Activated naive CD4-positive, alpha-beta T cell treated with anti-CD3 and anti-CD28 coated beads, Interleukin-2, amount 50 U/mL, for 72 hours (primary cell): Measurements from ENCODE around the gene MEIKIN. TPM values are rescaled to one million over a fixed set of nuclear protein-coding genes. Genes with fewer than 3 reads are reported as not detected.

Experiments used
- ATAC-seq, 2 donors: fragments of 150-1000 bp; cut with Tn5 transposase; 2 replicates each; pipeline ENCODE4 v1.10.0; 2021; ENCODE audit warnings: mild to moderate bottlenecking in 2 of 2, moderate library complexity in 2 of 2
- DNase-seq, 2 donors: peaks; one replicate each; pipeline ENCODE4 v3.0.0; 2021 to 2022; ENCODE audit warnings: low spot score in 2 of 2
- H3K27ac Mint-ChIP-seq, 2 donors: one replicate each; pipeline ENCODE4 v1.8.0; 2022; ENCODE audit warnings: mild to moderate bottlenecking in 2 of 2, mixed read lengths in 2 of 2
- H3K36me3 Mint-ChIP-seq, 2 donors: one replicate each; pipeline ENCODE4 v1.8.0; 2022; ENCODE audit warnings: mixed read lengths in 2 of 2
- H3K9me3 Mint-ChIP-seq, 2 donors: one replicate each; pipeline ENCODE4 v1.8.0; 2022; ENCODE audit warnings: mixed read lengths in 2 of 2
- total RNA-seq, 2 donors: library from RNA; stranded (reverse); gene quantifications; one replicate each; pipeline ENCODE4 v1.2.3, GENCODE V29; 2022

The MEIKIN gene
- total RNA-seq, 2 donors from 2014 or later = not detected

DNA sequence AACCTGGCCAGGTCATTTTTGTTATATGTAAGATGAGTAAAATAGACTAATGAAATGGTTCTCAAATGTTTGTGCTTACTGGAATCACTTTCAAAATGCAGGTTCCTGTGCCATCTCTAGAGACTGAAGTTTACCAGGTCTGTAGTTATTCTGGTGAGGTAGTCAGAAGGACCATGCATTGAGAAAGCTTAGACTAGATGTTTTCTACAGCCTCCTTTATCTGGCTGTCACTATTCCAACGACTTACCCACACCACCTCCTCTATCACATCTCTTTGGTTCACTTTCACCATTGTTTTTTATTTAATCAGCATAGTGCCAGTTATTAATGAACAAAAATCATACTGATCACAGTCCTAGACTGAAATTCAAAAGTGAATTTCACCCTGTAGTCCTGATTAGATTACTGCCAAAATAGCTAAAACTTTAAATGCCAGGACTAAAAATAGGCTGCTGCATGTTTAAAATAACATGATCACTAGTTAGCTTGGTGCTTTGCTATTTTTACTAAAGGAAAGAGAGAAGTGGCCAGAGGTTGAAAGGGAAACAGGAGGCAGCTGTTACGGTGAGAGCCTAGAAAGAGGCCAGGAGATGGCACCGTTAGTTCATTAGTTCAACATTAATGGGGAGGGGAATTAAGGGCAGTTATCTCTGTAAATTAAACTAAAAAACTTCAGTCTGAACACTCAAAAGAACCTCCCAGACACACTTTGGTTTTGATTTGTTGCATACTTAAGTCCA, 134.8 kb downstream of the MEIKIN start:
- peak in 1 of 2 donors; percentile 41 for ATAC-seq
- Mint-ChIP-seq H3K9me3 (no peaks in the 10 kb centered on the region), H3K36me3 (no peaks in the 10 kb centered on the region), H3K27ac (no peak overlapping the region)
- DNase-seq = no peak

DNA sequence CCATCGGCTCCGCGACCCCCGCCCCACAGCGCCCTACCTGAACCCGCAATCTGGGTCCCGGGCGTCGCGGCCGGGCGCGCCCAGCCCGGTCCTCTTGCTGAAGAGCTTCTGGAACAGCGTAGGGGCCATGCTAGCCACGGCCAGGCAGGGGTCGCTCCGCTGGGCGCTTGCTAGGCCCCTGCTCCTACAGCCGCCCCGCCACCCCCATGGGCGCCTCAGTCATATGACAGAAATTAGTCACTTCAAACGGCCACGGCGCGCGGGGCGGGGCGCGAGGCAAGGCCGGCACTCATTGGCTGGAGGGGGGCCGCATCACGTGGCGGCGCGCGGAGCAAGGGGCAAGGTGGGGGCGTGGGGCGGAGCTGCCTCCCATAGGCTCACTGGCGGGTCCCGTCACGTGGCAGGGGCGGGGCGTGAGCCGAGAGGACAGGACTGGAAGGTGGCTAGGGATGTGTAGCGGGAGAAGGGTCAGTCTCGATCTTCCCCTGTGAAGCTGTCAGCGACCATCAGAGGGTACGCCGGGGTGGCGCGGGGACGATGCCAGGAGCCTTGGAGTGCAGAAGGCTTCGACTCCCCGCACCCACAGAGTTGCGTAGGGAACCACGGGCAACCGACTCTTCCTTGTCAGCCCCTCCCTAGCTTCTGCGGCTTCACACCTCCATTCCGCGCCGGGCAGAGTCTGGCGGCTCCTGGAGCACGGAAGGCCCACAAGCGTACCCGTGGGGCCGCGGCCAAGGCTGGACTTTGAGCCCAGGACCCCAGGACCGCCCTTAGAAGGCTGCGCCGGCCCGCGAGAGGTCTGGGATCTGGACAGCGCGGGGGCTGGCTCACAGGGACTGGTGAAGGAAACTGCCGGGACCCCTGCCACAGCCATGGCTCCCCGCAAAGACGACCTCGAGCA, 148.4 kb downstream of the MEIKIN start, which contains the start of gene FNIP1:
TSS of gene FNIP1 (minus strand) at position 225 of the 901 bp plus-strand sequence. CDS start at position 129, 96 bp downstream.
- DNase-seq (peak; percentile 99), ATAC-seq (peak; percentile 95 to 98)
- Mint-ChIP-seq H3K9me3 (no peaks in the 10 kb centered on the region), H3K27ac (peak within 1 kb of the TSS; percentile 92 to 96), H3K36me3 (peaks cover 11% of the 10 kb centered on the region in 2 donors)

DNA sequence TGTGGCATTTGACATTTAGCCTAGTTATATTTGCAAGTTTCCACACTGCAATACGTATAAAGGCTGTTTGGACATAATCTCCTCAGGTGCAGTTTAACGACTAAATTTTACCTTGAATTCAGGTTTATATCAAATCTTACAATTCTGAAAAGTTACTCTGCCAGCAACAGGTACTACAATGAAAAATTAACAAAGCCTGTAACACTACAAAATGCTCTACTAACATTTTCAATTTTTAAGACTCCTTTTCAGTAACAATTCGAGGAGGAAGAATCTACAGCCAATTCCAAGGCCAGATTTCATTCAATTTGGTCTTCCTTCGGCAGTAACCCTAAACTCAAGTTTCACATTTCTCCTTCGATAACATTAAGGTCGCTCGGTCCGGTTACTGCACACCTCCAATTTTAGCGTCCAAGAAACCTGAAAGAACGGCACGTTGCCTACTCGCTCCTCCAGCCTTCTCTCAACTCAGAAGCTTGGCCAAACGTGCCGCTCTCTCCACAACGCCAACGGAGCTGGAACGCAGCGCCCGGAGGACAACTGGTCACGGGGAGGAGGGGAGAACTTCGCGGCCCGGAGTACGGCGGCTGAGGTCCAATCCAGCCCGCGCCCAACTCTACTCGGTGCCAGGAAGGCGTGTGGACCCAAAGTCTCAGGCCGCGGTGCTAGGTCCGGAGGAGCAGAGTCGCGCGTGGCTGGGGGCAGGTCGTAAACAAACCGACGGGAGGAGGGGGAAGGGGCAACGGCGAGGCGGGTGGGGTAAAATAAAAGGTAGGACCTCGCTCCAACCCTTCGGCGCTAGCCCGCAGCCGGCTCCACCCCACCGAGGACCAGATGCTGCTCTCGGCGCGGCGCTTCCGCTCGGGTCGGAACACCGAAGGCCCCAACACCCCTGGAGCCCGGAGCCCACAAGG, 149.3 kb downstream of the MEIKIN start:
- Mint-ChIP-seq H3K9me3 (no peaks in the 10 kb centered on the region), H3K36me3 (peaks cover 11% of the 10 kb centered on the region in 2 donors), H3K27ac (peak overlapping the region; percentile 92 to 96)
- DNase-seq = peak in 1 of 2 donors; percentile 47
- peak; percentile 11 to 15 for ATAC-seq

DNA sequence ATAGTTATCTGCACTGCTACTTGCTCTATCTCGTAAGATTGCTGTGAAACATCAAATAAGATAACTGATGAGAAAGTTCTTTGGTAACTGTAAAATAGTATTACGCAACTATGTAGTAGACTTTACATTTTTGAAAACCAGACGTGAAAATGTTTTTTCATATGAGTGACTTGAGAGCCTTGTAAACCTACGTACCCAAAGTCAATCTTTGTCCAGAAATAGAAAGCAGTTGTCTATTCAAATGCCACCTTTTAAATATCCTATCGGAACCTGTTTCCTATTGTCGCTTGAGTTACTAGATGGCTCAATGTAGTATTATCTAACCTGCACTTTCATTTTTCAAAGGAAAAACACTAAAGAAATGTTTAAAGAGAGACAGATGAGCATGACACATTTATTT, 150.2 kb downstream of the MEIKIN start:
- DNase-seq (no peak), ATAC-seq (no peak)
- Mint-ChIP-seq H3K36me3 (peaks cover 11% of the 10 kb centered on the region in 2 donors), H3K27ac (peak overlapping the region; percentile 61 to 92), H3K9me3 (no peaks in the 10 kb centered on the region)

DNA sequence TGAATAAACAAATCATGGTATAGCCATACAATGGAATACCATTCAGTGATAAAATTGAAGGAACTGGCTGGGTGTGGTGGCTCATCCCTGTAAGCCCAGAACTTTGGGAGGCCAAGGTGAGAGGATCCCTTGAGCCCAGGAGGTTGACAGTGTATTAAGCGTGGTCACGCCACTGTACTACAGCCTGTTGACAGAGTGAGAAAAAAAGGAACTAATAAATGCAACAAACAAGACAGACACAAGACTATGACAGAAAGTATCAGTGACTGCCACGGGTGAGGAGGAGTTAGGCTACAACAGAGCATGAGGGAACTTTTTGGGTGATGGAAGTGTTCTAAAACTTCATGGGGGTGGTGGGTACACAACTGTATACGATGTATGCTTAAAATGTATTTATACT, 150.9 kb downstream of the MEIKIN start:
- Mint-ChIP-seq H3K36me3 (peaks cover 11% of the 10 kb centered on the region in 2 donors), H3K9me3 (peaks cover 0 to 4% of the 10 kb centered on the region in 2 donors), H3K27ac (no peak overlapping the region)
- ATAC-seq (no peak), DNase-seq (no peak)

DNA sequence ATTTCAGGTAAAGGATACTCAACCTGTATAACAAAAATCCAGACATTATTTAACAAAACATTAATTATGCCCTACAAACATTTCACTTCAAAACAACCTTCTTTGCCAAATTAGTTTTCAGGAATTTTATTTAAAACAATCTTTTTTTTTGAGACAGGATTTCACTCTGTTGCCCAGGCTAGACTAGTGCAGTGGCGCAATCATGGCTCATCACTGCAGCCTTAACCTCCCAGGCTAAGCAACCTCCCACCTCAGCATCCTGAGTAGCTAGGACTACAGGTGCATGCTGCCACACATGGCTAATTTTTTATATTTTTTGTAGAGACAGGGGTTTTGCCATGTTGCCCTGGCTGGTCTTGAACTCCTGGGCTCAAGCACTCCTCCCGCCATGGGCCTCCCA, 152.6 kb downstream of the MEIKIN start:
- Mint-ChIP-seq H3K9me3 (peaks cover 0 to 4% of the 10 kb centered on the region in 2 donors), H3K36me3 (peaks cover 11% of the 10 kb centered on the region in 2 donors), H3K27ac (no peak overlapping the region)
- DNase-seq = no peak
- no peak for ATAC-seq

DNA sequence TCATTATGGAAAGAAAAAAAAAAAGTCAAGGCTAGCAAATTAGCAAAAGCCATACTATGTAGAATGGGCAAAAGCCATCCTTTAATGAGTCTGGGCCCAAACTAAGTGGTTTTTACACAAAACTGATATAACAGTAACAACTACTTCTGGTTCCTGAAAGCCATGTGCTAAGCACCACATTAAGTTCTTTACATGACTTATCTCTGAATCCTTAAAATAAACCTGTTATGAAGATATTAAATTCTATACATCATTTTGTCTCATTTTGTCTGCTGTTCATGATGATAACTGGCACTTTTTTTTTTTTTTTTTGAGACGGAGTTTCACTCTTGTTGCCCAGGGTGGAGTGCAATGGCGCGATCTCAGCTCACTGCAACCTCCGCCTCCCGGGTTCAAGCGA, 153.6 kb downstream of the MEIKIN start:
- H3K36me3 Mint-ChIP-seq = peaks cover 11% of the 10 kb centered on the region in 2 donors
- peaks cover 0 to 4% of the 10 kb centered on the region in 2 donors for H3K9me3 Mint-ChIP-seq
- DNase-seq (no peak), ATAC-seq (no peak)
- no peak overlapping the region for H3K27ac Mint-ChIP-seq

DNA sequence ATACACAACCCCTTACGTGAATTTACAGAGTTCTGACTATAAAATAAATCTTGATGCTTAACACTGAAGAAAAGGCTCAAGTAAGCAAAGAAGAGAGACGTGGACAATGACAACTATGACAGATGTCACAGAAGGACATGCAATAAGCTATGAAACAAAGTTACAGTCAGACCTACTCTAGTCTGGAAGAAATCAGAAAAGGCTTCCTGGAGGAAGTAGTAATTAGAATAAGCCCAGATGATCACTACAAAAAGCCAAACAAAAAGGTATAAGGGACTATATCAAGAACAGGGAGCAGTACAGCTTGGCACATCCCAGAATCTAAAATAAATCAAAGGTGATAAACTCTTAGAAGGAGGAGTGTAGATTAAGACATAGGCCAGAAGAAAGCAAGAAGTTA, 154.9 kb downstream of the MEIKIN start:
- H3K36me3 Mint-ChIP-seq = peaks cover 4 to 5% of the 10 kb centered on the region in 2 donors

DNA sequence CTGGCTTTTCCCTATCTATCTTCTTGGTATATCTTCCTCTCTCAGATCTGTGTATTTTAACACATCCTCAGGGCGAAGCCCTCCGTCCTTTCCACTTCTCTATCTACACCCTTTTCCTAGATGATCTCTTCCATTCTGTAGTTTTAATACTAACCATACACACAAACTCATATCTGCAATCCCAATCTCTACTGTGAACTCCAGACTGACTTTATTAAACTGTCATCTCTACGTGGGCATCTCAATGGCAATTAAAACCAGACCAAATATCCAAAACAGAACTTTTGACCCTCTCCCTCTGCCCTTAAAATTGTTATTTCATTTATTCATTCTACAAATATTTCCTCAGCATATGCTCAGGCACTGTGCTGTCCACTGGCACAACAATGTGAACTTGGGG, 155.7 kb downstream of the MEIKIN start:
- Mint-ChIP-seq H3K9me3 (peaks cover 0 to 4% of the 10 kb centered on the region in 2 donors), H3K36me3 (no peaks in the 10 kb centered on the region), H3K27ac (no peak overlapping the region)
- no peak for DNase-seq
- ATAC-seq = no peak

More for the DNA sequence above, 154.9 kb downstream of the MEIKIN start:
- H3K27ac Mint-ChIP-seq = no peak overlapping the region
- H3K9me3 Mint-ChIP-seq = peaks cover 0 to 4% of the 10 kb centered on the region in 2 donors
- ATAC-seq (no peak), DNase-seq (no peak)

DNA sequence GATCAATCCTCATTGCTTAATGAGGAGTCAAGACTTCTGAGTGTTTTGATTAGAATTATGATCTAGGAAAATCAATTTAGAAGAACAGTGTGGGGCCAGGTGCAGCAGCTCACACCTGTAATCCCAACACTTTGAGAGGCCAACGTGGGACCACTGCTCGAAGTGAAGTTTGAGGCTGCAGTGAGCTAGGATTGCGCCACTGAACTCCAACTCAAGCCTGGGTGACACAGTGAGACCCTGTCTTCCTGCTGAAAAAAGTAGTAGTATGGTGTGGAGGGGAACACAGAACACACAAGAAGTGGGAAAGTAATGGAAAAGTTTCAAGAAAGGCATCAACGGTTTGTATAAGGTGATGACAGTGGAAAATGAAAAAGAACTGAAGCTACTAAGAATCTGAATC, 157.7 kb downstream of the MEIKIN start:
- ATAC-seq = no peak
- no peak overlapping the region for H3K27ac Mint-ChIP-seq

DNA sequence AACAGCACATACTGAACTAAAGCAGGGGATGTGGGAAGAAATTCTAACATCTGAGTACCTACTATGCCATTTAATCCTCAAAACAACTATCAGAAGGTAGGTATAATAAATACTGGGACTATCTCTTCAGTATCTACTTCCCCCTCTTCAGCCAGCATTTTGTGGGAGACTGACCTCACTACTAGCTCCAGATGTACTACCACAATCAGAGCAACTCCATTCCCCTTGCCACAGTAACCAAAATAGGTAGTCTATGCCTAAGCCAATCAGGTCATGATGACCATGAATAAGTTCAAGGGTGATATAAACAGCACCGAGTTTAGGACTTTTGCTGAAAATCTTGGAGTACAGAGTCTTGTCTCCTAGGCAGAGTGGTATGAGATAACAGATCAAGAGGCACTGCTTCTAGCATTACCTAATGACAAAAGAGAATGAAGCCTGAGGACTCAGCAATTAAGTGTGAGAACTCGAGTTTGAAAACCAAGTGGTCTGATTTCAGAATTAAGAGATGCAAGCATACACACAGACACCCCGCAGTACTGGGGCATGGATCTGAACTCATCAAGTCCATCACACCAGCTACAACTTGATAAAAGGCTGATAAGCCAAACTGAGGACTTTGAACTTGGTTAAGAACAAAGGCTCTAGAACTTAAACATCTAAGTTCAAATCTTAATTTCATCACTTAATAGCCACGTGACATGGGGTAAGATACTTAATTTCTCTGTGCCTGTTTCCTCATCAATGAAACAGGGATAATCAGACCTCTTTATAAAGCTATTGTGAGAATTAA, 158.4 kb downstream of the MEIKIN start:
- Mint-ChIP-seq H3K36me3 (peaks cover 8 to 14% of the 10 kb centered on the region in 2 donors), H3K27ac (no peak overlapping the region), H3K9me3 (peaks cover 0 to 10% of the 10 kb centered on the region in 2 donors)
- no peak for DNase-seq
- no peak for ATAC-seq

More for the DNA sequence above, 157.7 kb downstream of the MEIKIN start:
- DNase-seq = no peak
- Mint-ChIP-seq H3K36me3 (peaks cover 5 to 8% of the 10 kb centered on the region in 2 donors), H3K9me3 (peaks cover 0 to 4% of the 10 kb centered on the region in 2 donors)

DNA sequence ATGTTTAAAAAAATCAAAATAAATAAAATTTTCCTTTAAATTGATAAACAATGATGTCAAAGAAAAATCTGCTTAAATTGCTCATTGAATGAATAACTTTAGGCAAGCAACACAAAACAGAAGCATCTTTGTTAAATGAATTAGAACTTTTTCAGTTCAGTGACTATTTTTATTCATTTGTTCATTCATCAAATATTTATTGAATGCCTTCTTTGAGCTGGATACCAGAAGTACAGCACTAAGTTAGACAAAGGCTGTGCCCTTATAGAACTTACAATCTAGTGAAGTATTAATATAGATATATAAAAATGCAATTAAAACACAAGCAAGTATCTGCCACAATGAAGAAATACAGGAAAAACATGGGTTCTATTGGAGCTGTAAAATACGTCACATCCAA, 159.4 kb downstream of the MEIKIN start:
- no peak overlapping the region for H3K27ac Mint-ChIP-seq
- H3K36me3 Mint-ChIP-seq = peaks cover 9 to 15% of the 10 kb centered on the region in 2 donors
- H3K9me3 Mint-ChIP-seq = peaks cover 0 to 10% of the 10 kb centered on the region in 2 donors
- DNase-seq (no peak), ATAC-seq (no peak)

DNA sequence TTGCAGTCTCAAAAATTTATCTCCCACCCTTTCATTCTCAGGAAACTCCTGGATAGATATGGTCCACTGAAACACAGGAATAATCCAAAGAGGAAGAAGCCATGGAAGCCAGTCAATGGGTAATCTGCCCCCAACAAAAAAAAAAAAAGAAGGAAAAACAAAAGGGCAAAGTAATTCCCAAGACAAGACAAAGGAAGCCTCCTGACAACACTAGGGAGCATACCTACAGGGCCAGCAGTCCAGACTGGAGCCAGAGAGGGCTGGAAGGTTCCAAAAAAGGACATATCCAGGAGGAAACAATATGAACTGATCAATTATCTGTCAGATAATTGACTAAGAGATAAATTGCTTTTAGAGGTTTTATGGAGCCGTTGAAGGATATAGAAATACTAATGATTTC, 161.6 kb downstream of the MEIKIN start:
- ATAC-seq (no peak), DNase-seq (no peak)
- H3K36me3 Mint-ChIP-seq = peaks cover 9 to 15% of the 10 kb centered on the region in 2 donors
- no peak overlapping the region for H3K27ac Mint-ChIP-seq
- H3K9me3 Mint-ChIP-seq = peaks cover 0 to 6% of the 10 kb centered on the region in 2 donors

DNA sequence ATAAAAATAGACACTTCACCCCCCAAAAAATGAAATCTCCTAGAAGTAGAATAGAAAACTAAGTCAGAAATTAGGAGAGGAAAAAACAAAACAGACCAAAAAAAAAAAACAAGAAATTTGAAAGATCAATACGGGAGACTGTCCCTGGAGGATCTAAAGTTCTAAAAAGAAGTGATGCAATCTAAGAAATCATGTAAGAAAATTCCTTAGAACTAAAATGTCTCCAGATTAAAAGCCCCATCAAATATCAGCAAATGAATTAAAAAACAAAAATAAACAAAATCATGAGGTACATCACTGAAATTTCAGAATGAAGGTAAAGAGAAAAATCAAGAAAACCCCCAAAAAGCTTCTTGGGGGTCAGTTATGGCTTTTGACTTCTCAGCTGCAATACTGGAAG, 162.1 kb downstream of the MEIKIN start:
- Mint-ChIP-seq H3K27ac (no peak overlapping the region), H3K36me3 (peaks cover 9 to 15% of the 10 kb centered on the region in 2 donors), H3K9me3 (peaks cover 0 to 6% of the 10 kb centered on the region in 2 donors)
- DNase-seq = no peak
- no peak for ATAC-seq

DNA sequence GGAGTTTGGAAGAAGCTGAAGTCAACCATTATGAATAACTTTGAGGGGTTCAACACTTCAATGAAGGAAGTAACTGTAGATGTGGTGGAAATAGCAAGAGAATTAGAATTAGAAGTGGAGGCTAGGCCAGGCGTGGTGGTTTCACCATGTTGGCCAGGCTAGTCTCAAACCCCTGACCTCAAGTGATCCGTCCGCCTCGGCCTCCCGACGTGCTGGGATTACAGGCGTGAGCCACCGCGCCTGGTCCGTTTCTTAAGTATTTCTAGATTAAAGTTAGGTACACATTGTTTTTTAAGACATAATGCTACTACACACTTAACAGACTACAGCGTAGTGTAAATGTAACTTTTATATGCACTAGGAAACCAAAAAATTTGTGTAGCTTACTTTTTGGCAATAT, 162.7 kb downstream of the MEIKIN start:
- Mint-ChIP-seq H3K36me3 (peaks cover 9 to 15% of the 10 kb centered on the region in 2 donors), H3K9me3 (peaks cover 0 to 6% of the 10 kb centered on the region in 2 donors), H3K27ac (no peak overlapping the region)
- ATAC-seq (no peak), DNase-seq (no peak)
